Hypothalamus (tissue), 51 donors: ENCODE data around the gene FIBCD1.

Experiments
- DNase-seq, 51 donors: peaks; one replicate each; lab custom pipeline; 2025; lab: John Stamatoyannopoulos, UW

FIBCD1 gene

DNA sequence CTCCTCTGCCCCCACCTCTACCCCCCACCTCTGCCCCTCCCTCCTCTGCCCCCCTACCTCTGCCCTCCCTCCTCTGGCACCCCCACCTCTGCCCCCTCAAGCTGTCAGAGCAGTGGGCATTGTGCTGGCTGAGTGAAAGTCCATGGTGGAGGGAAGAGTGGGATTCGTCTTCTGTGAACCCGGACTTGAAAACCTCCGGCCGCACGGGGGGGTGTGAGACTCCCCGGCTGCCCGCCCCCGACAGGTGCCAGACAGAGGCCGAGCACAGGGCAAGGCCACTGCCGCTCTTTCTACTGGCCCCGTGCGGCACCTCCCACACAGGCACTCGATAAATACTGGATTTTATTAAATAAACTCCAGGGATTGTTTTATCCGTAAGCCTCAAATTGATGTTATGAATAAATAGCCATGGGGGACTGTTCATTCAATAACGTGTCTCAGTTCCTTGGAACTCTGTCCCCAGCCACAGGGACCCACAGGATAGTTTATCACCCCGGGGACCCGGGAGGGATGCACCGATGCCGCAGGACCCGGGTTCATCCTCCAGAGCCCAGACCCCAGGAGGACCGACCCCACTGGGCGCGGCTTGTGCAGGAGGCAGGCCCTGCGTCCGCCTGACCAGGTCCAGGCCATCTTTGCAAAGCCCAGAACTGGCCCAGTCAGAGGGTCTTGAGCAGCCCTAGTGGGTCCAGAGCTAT lies 39.8 kb downstream of the FIBCD1 start:
- no peak for DNase-seq

- DNase-seq: no peak
Observed at GRCh38 chr9:130898552-130898852, 40.5 kb downstream of the FIBCD1 start.

- no peak for DNase-seq
Observed at GRCh38 chr9:130897848-130898551, 41.0 kb downstream of the FIBCD1 start.

- no peak for DNase-seq
Observed at GRCh38 chr9:130897105-130897751, 41.8 kb downstream of the FIBCD1 start.

DNA sequence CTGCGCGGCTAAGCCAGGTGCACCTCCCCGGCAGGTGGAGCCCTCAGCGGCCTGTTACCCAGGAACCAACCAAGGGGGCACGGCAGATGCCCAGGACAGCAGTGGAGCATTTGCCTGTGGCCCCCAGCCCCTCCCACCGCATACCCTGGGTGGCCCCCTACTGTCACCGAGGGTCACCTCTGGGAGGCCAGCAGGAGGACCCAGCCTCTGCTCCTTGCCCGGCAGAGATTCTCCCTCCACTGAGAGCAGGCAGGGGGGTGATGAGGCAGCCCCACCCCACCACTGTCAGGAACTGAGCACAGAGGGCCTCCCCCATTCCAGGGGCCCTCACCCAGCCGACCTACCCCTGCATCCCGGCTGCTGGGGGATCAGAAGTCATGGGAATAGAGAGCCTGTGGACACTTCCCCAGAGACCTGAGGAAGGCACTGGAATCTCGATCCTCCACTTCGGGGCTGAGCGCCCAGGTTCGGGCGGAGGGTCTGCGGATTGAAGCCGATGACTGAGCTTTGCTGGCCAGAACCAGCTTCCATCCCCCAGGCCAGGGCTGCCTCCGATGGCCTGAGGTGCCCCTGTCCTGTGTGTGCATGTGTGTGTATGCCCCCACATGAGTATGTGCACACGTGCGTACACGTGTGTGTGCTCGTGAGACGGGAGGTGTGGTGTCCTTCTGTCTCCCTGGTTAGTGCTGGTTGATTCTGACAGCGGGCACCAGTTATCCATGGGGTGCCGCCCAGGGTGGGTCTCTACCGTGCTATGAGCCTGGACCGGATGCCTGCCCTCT lies 42.6 kb downstream of the FIBCD1 start, which contains the start of gene QRFP:
Gene QRFP, minus strand, starts transcription at position 580 of the 782 bp plus-strand sequence. CDS start 2,974 bp downstream, outside the sequence.
- no peak for DNase-seq

DNA sequence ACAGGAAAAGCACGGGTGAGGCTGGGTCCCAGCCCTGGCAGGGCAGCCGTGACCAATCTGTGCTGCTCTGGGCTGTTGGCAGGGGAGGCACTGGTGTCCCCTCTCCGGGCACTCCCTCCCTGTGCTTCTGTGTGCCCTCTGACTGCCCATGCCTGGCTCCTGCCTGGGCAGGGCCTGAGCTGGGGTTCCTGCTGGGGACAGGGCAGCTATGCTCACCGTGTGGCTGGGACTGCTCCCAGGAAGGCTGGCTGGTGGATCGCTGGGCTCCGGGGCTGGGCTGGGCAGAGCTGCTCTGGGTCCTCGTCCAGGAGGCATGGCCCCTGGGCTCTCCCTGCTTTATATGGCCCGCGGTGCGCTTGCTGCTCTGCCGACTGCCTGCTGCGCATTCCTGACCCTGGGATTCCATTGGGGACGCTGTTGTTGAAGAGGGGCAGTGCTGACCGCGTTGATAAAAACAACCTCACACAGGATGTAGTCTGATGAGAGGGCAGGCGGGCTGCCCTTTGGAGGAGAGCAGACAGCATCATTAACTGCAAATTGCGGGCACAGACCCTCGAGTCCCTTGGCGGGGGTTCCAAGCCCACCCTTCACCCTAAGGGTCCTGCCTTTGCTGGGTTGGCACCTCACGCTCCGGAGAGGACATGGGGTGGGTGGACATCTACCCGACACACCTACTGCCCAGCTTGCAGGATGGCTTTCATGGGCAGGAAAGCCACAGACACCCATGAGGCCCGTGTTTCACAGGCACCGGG lies 43.4 kb downstream of the FIBCD1 start:
- DNase-seq: no peak

DNA sequence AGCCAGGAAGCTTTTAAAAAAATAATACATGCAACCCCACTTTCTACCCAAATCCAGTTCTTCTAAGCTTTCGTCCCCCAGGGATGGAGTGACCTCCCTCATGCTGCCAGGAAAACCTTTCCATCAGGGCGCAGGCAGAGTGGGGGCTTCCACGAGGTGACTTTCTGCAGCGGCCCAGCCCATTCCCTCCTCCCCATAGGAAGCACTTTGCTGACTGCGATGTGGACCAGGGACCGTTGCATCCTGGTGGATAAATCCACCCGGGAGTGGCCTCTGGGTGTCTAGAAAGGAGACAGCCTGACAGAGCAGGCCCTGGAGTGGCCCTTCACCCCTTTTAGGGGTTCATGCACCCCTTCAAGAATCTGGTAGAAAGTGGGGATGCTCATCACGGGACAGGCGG lies 44.0 kb downstream of the FIBCD1 start:
- no peak for DNase-seq

DNA sequence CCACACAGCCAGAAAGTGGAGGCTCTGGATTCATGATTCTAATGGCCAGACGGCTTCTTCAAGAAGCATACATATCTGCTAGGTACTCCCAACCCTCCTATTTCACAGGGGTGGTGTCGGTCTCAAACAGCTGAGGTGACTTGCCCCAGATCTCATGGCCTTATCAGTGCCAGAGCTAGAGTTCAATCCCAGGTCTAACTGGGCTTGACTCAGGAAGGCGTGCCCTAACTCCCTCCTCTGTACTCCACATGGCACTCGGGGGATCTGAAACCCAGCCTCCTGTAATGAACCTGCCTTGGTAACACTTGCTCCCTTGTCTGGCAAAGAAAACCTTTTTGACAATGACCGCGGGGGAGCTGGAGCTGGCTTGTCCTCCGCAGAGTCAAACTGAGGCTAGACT lies 44.5 kb downstream of the FIBCD1 start:
- no peak for DNase-seq

DNA sequence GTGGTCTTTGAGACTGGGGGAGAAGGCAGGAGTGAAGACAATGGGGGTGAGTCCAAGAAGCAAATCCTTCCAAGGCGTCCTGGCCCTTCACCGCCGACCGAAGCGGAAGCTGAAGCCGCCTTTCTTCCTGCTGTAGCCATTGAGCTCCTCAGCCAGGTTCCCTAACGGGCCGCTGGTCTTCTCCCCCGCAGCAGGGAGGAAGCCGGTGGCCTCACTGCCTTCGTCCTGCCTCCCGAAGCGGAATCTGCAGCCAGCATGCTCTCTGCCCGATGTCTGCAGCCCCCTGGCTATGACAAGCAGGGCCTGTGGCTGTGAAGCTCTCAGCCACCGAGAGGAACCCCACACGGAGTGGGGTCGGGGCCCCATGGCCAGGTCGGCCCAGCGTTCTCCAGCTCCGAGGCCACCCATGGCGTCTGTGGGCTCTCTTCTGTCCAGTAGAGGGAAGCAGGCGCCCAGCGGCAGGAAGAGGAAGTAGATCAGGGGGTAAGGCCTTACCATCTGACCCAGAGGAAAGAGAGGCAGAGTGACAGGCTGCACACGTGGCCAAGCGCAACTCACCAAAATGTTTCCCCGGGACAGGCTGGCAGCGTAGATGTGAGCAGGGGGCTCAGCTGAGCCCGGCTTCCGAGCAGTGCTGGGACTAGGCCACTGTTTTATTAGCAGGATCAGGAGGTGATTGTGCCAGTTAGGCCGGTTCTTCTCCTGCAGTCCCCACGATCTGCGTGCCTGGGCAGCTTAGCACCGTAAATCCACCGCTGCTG lies 45.5 kb downstream of the FIBCD1 start:
- peak in 15 of 51 donors; percentile 13 to 45 (median 28) for DNase-seq

GRCh38 chr9:130892477-130893304 lies 46.4 kb downstream of the FIBCD1 start:
- peak in 1 of 51 donors; percentile 44 for DNase-seq

DNA sequence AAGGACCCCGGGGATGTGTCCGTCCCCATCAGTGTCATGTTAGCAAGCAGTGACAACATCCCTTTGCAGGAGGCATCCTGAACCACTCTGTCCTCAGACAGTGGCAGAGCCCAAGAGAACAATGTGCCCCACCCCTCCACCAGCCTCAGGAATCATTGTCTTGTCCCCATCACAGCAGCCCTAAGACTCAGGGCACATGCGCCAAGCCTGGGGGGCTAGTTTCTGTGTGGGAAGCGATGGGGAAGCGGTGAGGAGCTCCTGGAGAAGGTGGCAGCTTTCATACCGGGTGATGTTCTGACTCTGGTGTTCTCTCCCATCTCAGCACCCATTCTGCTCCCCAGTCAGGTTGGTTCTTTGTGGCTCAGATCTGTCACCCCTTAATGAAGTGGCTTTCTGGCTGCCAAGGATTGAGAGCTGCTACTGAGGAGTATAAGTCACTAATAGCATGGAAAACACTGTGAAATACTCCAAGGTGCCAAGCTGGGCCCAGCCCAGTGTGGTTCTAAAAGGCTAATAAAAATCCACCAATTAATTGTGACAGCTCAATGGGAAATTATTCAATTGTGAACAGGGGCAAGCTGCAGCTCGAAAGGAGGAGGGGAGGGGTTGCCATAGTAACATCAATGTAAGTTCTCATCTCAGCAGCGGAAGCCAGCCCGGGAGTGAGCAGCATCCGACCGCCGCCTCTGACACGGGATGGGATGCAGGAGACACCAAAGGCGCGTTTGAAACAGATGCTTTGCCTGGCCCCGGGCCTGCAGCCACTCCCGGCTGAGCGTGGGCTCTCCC lies 47.2 kb downstream of the FIBCD1 start:
- peak in 13 of 51 donors; percentile 9 to 52 (median 30) for DNase-seq

DNA sequence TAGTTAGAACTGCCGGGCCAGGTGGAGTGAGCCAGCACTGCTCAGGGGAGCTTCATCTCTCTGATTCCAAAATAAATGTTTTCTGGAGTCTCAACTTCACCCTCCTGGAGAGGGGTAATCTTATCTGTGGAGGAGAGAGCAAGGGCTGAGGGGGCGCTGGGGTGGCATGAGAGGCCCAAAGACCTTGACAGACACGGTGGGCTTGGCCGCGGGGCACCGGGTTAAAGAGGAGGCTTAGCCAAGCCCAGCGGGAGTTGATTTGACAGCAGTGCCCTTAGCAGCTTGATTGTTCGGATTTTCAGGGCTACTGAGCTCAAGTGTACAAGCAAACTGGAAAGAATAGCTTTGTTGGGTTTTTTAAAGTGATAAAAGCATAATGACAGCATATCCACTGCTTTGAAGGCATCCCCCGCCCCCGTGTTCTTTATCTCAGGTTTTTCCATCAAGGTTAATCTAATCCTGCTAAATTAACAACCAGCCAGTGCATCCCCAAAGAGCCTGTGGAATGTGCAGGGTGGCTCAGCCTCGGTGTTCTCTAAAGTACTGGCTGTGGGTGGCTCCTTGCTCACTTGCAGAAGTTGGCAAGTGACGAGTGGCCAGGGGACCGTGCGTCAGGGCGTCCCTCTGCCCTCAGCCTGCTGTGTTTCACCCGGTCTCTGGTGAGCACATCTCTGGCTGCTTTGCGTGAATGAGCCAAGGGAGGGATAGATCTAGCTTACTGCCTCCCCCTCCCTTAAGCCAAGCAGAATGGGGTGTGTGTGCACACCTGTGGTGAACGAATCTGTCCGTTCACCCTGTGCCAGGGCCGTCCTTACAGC lies 48.0 kb downstream of the FIBCD1 start:
- no peak for DNase-seq

- no peak for DNase-seq
Observed at GRCh38 chr9:130890124-130890523, 48.9 kb downstream of the FIBCD1 start.

- DNase-seq: no peak
Observed at GRCh38 chr9:130888146-130888885, 50.7 kb downstream of the FIBCD1 start.

DNA sequence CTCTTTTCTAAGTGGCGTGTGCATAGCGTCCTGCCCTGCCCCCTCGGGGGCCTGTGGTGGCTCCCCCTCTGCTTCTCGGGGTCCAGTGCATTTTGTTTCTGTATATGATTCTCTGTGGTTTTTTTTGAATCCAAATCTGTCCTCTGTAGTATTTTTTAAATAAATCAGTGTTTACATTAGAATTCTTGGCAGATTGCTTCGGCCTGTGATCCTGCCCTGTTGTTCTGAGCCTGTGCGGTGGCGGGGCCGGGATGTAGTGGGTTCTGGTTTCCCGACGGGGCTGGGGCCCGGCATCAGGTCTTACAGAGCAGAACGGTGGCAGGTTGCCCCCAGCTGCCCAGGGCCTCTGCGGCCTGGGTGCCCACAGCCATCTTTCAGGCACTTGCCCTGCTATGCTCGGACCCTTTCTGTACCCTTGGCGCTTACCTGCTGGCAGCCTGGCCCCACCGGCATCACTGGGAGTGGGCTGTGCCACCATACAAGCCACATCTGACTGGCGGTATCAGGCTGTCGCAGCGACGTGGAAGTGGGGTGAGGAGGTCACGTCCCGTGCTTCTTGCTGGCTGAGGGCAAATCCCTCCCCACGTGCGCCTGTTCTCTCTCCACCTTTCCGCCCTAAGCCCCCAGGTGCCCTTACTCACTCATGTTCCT lies 51.4 kb downstream of the FIBCD1 start:
- DNase-seq: no peak

DNA sequence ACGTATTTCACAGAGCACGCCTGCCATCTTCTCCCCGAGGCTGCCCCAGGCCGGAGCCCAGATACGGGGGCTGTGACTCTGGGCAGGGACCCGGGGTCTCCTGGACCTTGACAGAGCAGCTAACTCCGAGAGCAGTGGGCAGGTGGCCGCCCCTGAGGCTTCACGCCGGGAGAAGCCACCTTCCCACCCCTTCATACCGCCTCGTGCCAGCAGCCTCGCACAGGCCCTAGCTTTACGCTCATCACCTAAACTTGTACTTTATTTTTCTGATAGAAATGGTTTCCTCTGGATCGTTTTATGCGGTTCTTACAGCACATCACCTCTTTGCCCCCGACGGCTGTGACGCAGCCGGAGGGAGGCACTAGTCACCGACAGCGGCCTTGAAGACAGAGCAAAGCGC lies 52.1 kb downstream of the FIBCD1 start:
- DNase-seq: no peak
